ENCODE measurements around the gene PTGES. TPM values are rescaled to one million over a fixed set of nuclear protein-coding genes. Genes with fewer than 3 reads are reported as not detected.
"Not testable (repeated sequence)": the region's sequence is repeated elsewhere in the genome, so short reads cannot be mapped to it uniquely, and the experiment has no call there.

The PTGES gene
- total and polyA plus RNA-seq, 11 donors, result 0.30 to 3.0 (median 1.2) TPM

DNA sequence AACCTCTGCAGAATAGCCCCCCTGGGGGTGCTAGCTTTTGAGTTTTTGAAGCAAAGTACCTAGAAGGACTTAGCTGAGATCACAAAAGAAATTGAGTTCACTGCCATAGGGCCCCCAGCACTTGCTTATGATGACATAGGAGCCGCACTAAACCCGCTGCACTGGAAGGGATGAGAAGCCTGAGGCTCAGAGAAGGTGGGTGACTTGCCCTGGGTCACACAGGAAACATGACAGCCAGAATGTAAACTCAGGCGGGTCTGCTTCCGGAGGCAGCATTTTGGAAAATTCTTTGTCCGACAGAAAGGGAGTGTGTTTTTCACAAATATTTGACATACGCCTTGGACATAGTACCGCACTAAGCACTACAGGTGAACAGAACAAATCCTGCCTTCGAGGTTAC lies 41.7 kb upstream of the PTGES start:
- H3K27ac ChIP-seq, result no peak overlapping the region
- no peaks in the 10 kb centered on the region for H3K9me3 ChIP-seq
- H3K4me3 ChIP-seq, result no peak overlapping the region
- intact Hi-C loops (cut with DNase I), result loop anchor here in 1 of 10 donors (10.0 kb wide), 1 partner anchor 660 kb away; no protein-coding TSS in a partner anchor
- no peak for DNase-seq
- no peak for ATAC-seq
- H3K4me1 ChIP-seq, result peaks cover 0 to 5% (median 0%) of the 10 kb centered on the region in 12 donors
- WGBS, 4 donors, result 75 to 89% (median 81%) methylated on average over 8 of the region's 8 CpGs
- peaks cover 0 to 10% (median 0%) of the 10 kb centered on the region in 9 donors for H3K27me3 ChIP-seq
- no peaks in the 10 kb centered on the region for H3K36me3 ChIP-seq
- TF ChIP-seq POLR2A (IDR thresholded peaks at IDR 0.05), result no peak
- TF ChIP-seq, protein P1, sequence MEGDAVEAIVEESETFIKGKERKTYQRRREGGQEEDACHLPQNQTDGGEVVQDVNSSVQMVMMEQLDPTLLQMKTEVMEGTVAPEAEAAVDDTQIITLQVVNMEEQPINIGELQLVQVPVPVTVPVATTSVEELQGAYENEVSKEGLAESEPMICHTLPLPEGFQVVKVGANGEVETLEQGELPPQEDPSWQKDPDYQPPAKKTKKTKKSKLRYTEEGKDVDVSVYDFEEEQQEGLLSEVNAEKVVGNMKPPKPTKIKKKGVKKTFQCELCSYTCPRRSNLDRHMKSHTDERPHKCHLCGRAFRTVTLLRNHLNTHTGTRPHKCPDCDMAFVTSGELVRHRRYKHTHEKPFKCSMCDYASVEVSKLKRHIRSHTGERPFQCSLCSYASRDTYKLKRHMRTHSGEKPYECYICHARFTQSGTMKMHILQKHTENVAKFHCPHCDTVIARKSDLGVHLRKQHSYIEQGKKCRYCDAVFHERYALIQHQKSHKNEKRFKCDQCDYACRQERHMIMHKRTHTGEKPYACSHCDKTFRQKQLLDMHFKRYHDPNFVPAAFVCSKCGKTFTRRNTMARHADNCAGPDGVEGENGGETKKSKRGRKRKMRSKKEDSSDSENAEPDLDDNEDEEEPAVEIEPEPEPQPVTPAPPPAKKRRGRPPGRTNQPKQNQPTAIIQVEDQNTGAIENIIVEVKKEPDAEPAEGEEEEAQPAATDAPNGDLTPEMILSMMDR (IDR thresholded peaks at IDR 0.05), result no peak

DNA sequence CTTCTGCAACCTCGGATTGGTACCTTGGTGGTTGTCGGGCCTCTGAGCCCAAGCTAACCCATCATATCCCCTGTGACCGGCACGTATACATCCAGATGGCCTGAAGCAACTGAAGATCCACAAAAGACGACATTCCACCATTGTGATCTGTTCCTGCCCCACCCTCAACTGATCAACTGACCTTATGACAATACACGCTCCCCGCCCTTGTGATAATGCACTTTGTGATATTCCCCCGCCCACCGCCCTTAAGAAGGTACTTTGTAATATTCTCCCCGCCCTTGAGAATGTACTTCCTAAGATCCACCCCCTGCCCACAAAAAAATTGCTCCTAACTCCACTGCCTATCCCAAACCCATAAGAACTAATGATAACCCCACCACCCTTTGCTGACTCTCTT lies 33.6 kb upstream of the PTGES start:
- Histone ChIP-seq H3K27ac (no peak overlapping the region), H3K4me3 (no peak overlapping the region), H3K4me1 (peaks cover 0 to 5% (median 0%) of the 10 kb centered on the region in 12 donors), H3K36me3 (no peaks in the 10 kb centered on the region), H3K27me3 (peaks cover 0 to 10% (median 0%) of the 10 kb centered on the region in 9 donors), H3K9me3 (no peaks in the 10 kb centered on the region)
- ATAC-seq (no peak), DNase-seq (no peak)
- WGBS, 4 donors, result 70 to 78% (median 74%) methylated on average over 10 of the region's 10 CpGs
- TF ChIP-seq, protein P1 (IDR thresholded peaks at IDR 0.05), result no peak
- no peak for TF ChIP-seq POLR2A (IDR thresholded peaks at IDR 0.05)
- intact Hi-C loops (cut with DNase I), result loop anchor here in 3 of 10 donors (2.0 to 5.0 kb wide), 3 partner anchors 48 to 59 kb away; no protein-coding TSS in a partner anchor

DNA sequence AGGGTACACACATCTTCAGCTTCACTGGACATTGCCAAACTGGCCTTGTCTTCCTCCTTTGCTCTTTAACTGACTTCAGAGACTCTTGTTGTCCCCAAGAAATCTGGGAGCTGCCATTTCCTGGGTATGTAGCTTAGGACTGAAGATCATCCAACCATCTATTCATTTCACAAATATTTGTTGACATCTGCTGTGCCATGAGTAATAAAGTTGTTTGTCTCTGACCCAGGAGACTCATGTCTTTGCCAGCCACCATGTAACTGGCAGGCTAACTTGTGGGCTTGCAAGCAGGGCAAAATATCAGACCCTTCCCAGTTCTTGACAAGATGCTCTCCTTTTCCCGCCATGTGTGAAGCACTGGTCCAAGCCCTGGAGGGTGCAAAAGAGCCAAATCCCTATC lies 33.0 kb upstream of the PTGES start:
- intact Hi-C loops (cut with DNase I), result loop anchor here in 5 of 10 donors (2.0 to 5.0 kb wide), 5 partner anchors 47 to 647 kb away; partner anchors contain the start of gene ASB6 (in 2 of the 5)
- WGBS, 4 donors, result 77 to 100% (median 92%) methylated on average over 1 of the region's 1 CpG

DNA sequence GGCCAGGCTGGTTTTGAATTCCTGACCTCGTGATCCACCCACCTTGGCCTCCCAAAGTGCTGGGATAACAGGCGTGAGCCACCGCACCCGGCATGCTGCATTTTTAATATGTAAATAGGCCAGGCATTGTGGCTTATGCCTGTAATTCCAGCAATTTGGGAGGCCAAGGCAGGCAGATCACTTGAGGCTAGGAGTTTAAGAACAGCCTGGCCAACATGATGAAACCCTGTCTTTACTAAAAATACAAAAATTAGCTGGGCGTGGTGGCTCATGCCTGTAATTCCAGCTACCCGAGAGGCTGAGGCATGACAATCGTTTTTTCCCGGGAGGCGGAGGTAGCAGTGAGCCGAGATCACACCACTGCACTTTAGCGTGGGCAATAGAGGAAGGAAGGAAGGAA lies 32.1 kb upstream of the PTGES start:
- not testable (repeated sequence) for H3K27me3 ChIP-seq, ATAC-seq, DNase-seq, H3K4me3 ChIP-seq, H3K4me1 ChIP-seq, H3K9me3 ChIP-seq, H3K27ac ChIP-seq, H3K36me3 ChIP-seq
- 69 to 76% (median 72%) methylated on average over 11 of the region's 11 CpGs for WGBS, 4 donors
- intact Hi-C loops (cut with DNase I), result loop anchor here in 9 of 10 donors (2.0 to 5.0 kb wide), 7 partner anchors 48 to 653 kb away; partner anchors contain the start of gene ASB6 (in 8 of the 9)

More for the DNA sequence above, 33.0 kb upstream of the PTGES start:
- Histone ChIP-seq H3K27ac (no peak overlapping the region), H3K4me1 (peaks cover 0 to 5% (median 0%) of the 10 kb centered on the region in 12 donors), H3K9me3 (no peaks in the 10 kb centered on the region), H3K36me3 (no peaks in the 10 kb centered on the region), H3K27me3 (peaks cover 0 to 10% (median 0%) of the 10 kb centered on the region in 9 donors), H3K4me3 (no peak overlapping the region)
- TF ChIP-seq, protein P1 (IDR thresholded peaks at IDR 0.05), result no peak
- TF ChIP-seq POLR2A (IDR thresholded peaks at IDR 0.05), result no peak
- no peak for DNase-seq
- no peak for ATAC-seq

All from heart left ventricle (tissue), 16 donors.